LNCaP clone FGC (cell line): Measurements from ENCODE around the gene KLHL17.
A peak's percentile ranks its signal among the peaks of the same experiment; 100 is the strongest.

Source experiments
- DNase-seq: peaks from one replicate; pipeline ENCODE4 v3.0.0-alpha.2; 2011; ENCODE audit warnings: low read depth
- H3K4me3 ChIP-seq: 2 replicates; pipeline ENCODE4 v1.5.1; 2011; ENCODE audit warnings: mild to moderate bottlenecking, low read depth, low read length, control low read depth
- CTCF ChIP-seq: IDR thresholded peaks from 2 replicates; pipeline ENCODE4 v1.5.1; 2012; ENCODE audit warnings: mild to moderate bottlenecking; ENCODE audit not compliant: control insufficient read depth, insufficient read depth; ENCODE audit errors: extremely low read depth

KLHL17 gene

DNA sequence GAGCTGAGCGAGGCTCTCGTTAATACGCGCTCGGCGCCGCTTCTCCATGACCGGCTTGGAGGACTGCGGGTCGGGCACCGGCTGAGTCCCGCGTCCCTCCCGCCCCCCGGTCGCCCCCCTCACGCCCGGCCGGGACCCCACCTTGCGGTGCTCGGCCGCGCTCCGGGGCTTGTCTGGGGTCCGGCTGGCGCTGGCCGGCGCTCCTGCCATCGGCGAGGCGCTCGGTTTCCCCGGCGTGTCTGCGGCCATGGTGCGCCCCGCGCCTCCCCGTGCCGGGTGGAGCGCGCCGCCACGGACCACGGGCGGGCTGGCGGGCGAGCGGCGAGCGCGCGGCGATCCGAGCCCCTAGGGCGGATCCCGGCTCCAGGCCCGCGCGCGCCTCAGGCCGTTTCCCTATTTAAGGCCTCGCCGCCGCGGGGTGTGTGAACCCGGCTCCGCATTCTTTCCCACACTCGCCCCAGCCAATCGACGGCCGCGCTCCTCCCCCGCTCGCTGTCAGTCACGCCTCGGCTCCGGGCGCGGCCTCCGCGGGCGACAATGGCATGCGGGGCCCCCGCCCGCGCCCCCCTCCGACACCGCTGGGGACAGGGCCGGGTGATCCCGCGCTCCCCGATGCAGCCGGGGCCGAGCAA, 39.5 kb downstream of the KLHL17 start, which contains the start of gene HES4:
HES4 (minus strand) TSS at position 373 of the 632 bp plus-strand sequence; CDS start at position 249, 124 bp downstream.
- peak within 1 kb of the TSS; percentile 78 for H3K4me3 ChIP-seq
- no peak for TF ChIP-seq CTCF
- peak; percentile 78 for DNase-seq

GRCh38 chr1:1000357-1001056, 40.1 kb downstream of the KLHL17 start:
- peak overlapping the region; percentile 78 for H3K4me3 ChIP-seq
- DNase-seq = peak; percentile 71
- no peak for TF ChIP-seq CTCF

DNA sequence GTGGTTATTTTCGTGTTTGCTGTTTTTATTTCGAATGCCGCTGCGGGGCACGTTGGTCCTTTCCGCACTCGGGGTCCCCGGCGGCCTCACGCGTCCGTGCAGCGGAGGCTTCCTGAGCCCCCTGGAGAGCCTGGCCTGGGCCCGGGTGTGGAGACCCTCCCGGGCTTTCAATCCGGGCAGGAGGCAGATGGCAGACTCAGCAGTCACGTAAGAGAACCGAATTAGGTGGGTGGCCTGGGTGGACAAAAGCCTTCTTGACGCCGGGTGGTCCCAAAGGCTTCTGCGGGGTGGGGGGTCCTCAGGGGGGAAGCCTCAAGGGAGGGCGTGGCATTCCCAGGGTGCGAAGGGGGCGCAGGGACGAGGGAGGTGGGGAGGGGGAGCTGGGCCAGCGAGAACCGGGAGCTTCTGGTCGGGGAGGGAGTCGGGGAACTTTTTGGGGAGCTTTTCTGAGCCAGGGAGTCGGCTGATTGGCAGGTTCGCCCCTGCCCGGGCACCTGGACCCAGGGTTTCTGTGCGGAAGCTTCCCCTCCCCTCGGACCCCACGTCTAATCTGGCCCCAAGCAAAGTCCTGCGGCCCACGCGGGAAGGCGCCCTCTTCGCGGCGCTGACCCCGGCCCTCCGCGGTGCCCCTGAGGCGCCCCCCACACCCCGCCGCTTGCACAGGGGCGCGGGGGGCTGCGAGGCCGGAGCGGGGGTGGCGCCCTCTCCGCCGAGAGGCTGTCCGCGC, 40.8 kb downstream of the KLHL17 start:
- H3K4me3 ChIP-seq = peak overlapping the region; percentile 78
- TF ChIP-seq CTCF = no peak
- DNase-seq = no peak

DNA sequence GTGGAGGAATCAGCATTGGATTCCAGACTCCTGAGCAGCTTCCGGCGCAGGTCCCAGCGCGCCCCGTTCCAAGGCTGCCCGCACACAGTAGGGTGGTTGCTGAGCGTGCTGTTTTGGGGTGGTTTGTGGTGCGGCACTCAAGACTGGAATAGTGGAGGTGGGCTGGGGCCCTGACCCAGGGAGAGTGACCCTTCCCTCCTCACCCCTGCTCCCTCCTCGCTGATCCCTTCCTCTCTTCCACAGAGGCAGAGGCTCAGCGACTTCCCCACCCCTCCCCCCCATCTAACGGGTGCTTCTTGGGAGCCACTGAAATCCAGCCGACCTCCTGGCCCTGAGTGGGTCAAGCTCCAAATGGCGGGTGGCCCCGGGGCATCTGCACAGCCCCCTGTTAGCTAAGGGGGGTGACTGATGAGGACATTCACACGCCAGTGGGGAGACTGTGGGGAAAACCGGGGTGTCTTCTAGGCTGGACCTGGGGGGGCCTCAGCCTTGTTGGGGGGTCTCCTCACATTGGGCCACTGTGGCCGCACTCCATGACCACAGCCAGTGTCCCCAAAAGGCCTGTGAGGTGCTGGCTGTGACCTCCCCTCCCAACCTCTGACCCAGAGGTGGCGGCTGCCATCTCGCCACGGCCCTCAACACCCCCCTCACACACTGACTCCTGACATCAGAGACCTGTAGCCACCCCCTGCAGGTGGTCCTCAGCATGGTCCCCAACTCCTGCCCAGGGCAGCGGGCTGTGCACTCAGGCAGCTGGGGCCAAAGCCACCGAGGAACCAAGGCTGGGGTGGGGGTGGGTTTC, 43.4 kb downstream of the KLHL17 start:
- no peak for DNase-seq
- no peak for TF ChIP-seq CTCF
- no peak overlapping the region for H3K4me3 ChIP-seq

- H3K4me3 ChIP-seq = no peak overlapping the region
Measured at GRCh38 chr1:1004420-1004779, 44.0 kb downstream of the KLHL17 start.

More at GRCh38 chr1:1004420-1004779, 44.0 kb downstream of the KLHL17 start:
- no peak for DNase-seq
- TF ChIP-seq CTCF = no peak
